ENCODE results near the gene CDC6.

The CDC6 gene

DNA sequence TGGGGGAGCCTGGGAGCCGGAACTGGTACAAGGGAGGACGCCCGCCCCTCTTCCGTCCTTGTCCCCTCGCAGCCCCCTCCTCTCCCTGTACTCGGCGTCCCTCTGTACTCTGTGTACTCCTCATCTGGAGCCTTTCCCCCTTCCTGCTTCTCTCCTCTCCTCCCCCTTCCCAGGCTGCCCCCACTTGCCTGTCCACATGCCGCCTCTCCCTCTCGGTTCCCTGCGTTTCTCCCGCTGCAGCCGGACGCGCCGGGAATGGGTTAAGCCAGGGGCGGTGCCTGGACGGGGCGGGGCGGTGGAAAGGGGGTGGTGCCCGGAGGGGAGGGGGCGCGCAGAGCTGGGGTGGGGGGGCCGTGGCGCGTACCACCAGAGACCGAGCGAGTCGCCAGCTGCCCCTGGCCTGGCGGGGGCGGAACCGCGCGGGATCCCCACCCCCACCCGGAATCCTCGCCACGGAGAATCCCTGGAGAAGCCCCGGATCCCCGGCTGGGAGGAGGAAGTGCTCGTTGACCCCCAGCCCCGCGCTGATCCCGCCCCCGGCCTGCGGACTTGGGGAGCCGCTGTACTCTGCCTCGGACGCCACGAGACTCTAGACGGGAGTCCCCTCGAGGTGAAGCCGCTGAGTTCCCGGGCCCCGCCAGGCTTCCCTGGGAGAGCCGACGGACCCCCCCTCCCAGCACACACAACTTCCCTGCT is 54.3 kb downstream of the CDC6 start:
- DNase-seq, result no peak

DNA sequence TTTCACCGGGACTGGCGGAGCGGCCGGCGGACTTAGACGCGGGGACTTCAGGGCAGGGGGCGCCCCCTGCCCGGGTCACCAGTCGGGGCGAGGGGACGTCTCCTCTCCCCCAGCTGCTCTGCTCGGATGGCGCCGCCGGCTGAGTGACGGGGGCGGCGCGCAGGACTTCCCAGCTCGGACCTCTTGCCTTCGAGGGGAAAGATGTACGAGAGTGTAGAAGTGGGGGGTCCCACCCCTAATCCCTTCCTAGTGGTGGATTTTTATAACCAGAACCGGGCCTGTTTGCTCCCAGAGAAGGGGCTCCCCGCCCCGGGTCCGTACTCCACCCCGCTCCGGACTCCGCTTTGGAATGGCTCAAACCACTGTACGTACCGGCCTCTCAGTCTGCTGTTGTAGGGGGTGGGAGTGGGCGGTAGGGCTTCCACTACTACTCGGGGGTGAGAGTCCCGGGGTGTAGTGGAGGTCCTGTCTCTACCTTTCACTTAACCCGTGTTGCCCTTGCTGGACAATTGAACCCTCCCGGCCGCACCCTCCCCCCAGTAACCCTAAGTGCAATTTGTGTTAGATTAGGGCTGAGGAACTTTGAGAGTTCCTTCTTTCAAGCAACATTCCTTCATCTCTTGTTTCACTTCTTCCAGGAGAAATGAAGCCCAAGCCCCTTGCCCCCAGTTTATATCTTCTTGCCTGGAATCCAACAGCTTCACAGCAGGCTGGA is 55.0 kb downstream of the CDC6 start:
- no peak for DNase-seq

DNA sequence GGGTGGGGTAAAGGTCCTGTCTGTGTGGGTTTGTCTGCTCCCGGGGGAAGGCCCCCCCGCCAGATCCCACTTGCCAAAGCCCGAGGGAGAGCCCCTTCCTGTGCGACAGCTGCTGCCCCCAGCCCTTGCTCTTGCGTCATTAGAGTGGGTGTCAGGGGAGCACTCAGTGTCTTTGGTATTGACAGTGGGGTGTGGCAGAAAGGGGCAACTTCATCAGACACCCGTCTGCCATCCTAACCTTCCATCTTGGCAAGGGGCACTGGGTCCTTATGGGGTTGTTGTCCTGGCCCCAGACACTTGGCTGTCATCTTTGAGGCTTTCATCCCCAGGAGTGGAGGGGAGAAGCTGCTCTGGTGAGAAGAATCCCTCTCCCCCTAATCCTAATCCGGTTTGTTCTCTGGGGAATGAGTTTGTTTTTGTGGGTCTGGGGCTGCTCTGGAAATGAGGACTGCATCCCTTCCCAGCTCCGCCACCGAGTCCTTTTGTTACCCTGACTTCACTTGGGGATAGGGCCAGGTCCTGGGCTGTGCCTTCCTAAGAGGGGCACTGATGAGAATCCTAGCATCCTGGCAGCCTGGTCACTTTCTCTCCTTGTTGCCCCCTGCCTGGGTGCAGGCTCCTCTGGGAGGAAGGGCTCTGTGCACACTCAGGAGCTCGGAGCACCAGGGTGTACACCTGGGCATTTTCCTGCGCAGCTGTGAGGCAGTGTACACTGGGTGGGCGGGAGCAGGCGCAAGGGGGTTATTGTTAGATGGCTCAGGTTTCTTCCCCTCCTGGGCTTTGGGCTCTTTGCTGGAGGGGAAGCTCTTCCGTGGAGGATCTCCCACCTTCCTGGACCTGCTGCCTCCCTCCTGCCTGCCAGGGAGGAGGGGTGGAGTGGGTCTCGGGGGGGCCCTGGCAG is 55.8 kb downstream of the CDC6 start:
- no peak for DNase-seq

DNA sequence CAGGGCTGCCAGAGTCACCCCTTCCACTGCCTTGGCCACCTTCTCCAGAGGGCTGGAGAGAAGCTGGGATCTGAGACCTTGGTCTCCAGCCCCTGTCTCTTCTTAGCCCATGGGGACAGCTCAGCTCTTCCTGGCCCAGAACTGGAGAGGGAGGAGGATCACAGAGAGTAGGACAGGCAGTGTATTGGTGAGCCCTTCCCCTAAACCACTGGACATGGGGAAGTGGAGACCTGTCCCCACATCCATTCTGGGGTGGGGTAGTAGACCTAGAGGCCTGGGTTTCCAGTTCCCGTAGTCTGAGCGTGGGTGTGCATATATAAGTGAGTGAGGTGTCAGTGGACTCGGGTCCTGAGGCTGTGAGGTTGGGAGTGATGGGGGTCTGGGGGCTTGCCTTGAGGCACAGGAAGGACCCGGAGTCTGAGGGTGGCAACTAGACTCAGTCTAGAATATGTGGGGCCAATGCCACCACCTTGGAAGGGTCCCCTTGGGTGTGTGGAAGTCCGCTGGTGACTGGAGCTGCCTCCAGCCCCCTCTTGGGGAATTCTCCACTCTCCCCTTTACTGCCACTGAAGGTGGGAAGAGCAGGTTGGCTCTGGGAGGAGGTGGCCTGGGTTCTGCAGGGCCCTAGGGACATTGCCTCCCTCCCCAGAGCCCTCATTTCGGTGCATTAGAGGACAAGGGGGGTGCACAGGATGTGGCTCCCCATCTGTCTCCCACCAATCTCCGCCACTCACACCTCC is 56.9 kb downstream of the CDC6 start:
- no peak for DNase-seq

DNA sequence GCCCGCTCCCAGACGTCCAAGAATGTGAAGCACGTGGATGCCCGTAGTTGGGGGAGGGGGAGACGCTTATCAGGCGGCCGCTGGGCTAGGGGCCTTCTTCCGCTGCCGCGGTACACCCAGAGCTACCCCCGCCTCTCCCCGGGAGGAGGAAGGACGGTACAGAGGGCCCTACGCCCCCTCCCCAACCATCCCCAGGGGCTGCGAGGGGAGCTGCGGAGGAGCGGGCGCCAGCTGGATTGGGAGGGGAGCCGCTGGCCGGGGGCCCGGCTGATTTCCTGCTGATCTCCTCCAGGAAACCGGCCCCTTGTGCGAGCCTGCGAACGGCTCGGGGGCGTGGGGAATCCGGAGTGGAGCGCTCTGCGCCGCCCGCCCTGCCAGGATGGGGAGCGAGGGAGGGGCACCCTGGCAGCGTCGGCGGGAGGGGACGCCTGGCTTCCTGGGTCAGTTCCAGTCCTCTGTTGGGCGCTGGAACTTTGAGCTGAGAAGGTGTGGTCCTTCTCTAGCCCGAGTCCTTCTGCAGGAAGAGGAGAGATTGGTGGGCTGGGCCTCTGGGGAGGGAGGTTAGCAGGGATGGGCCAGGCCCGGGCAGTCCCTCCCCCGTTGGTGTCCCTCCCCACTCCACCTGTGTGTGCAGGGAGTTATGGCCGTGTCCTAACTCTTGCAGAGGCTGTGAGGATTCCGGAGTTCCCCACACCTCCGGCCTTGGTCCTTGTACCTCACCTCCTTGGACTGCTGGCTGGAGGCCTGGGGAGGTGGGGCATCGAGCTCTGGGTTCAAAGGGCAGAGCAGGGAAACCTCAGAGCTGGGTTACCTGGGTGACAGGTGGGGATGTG is 57.7 kb downstream of the CDC6 start:
- no peak for DNase-seq

DNA sequence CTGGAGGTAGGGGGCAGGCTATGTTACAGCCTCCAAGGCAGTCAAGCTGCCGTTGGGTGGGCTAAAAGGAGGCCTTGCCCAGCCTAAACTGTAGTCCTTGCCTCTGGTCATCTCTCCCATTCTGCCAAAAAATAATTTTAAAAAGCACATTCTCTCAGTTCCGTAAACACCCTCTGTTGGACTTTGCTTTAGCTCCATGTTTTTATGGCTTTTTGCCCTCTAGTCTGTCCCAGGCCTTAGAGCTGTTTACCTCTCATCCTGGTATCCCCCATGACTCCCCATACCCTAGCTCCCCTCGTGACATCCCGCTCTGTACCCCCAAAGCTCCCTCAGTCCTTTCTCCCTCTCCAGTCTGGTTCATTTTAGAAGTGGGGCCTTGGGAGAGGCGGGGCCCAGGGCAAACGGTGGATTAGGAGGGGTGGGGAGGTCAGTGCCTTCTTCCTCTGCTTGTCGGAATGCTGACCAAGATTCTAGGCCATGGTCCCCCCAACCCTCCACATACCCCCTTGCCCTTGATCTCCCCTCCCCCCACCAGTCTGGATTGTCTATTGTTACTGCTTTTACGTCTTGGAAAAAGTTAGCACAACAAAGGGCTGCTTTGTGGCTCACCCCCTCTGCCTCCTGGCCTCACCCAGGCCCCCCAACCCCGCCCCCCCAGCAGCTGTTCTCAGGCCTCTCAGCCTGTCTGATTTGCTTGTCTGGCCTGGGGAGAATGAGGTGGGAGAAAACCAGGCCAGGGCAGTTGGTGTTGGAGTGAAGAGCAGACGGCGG is 58.5 kb downstream of the CDC6 start:
- no peak for DNase-seq

DNA sequence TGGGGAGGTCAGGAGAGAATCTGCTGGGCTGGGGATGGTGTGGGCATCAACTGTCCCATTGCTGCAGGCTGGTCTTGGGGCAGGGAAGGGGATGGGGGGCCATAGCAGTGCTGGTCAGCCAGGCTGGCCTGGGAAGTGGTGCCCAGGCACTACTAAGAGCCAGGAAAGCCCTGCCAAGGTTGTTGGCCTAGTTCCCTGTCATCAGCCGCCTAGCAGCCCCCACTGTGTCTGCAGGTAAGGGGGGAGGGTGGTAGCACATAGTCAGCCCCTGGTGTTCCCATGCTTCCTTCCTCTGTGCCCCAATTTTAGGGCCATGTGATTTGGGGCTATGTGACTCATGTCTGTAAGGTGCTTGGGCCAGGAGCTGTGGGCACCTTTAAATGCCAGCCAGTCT is 59.1 kb downstream of the CDC6 start:
- DNase-seq, result no peak

DNA sequence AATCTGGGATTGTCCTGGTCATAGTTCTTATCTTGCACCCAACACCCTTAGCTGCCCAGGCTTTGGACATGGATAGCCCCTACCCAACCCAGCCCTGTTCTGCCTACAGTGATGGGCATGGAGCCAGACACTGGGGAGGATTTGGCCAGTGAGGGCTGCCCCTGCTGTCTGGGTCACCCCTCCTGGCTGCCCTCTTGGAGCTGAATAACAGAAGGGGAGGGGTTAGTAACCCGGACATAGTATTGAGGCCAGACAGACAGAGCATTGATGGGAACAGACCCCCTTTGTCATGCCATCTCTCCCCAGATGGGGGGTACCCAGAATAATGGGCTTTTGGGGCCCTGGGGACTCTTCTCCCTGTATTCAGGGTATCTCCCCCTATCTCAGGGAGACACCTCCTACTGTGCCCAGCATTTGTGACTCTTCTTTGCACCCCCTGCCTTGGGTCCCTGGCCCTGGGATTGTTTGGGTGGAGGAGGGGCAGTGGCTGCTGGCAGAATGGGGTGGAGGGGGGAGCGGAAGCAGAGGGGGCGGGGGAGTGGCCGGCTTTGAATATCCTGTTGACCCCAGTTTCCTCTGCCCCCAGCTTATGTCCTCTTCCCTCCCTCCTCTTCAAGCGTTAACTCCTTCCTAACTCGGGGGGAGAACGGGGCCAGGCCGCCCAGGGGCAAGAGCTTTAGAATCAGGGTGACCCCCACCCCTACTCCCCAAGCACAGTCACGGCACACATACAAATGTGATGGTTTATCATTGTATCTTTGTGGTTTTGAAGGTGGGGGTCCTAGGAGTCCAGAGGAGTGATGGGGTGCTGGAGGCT is 59.8 kb downstream of the CDC6 start:
- DNase-seq, result no peak

DNA sequence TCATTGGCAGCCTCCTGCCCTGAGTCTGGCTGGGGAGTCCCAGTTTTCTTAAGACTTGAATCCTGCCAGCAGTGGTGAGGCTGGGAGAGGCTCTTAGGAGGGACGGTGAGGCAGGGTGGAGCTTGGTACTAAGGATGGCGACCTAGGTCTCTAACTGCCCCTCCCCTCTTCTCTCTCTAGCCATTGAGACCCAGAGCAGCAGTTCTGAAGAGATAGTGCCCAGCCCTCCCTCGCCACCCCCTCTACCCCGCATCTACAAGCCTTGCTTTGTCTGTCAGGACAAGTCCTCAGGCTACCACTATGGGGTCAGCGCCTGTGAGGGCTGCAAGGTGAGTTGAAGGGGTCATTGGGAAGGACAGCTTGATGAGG is 60.4 kb downstream of the CDC6 start:
- no peak for DNase-seq

DNA sequence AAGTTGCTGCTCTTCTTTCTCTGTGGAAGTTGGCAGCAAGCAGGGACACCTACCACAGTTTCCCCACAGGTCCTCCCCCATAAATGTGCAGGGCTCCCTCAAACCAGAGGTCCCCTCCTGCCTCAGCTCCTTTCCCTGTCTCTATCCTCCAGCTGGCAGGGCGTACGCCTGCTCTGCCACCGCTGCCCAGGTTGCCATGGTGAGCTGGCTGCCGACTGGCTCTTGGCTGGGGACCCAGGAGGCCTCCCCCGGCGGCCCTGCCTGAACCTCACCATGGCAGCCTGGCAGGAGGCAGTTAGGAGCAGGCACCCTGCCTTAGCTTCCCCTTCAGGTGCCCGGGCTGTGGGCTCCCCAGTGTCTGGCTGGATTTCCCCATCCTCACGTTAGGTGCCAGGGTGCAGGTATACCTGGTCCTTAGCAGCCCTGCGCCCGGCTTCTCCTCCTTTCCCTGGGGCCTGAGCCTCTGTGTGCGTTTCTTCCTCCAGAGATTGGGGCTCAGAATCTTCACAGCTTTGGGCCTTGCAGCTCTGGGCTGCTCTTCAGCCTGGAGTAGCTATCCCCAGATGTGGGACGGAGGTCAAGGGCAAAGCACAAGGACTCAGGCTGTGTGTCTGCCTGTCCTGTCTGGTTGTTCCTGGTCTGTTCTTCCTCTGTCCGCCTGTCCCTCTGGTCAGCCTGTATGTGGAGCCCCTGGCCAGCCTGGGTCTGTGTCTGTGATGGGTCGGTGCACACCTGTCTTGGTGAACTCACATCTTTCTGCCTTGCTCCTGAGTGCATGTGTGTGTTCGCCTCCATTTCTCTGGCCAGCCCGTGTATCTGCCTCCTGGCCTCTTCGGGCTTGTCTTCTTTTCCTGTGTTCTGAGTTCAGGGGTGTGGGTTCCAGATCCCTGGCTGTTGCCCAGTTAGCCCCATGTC is 61.1 kb downstream of the CDC6 start:
- DNase-seq, result no peak

DNA sequence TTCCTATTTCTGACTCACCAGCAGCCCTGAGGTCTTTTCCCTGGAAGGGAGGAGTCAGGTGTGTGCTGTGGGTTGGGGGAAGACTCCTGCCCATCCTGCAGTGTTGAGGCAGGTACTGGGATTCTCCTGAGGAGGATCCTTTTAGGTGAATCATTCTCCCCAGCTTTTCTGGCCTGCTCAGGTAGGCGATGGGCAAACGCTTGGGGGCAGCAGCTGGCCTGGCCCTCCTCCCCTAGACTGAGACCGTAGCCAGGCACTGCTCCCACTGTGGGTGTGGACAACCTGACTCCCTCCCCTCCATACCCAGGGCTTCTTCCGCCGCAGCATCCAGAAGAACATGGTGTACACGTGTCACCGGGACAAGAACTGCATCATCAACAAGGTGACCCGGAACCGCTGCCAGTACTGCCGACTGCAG is 61.8 kb downstream of the CDC6 start:
- DNase-seq, result no peak

DNA sequence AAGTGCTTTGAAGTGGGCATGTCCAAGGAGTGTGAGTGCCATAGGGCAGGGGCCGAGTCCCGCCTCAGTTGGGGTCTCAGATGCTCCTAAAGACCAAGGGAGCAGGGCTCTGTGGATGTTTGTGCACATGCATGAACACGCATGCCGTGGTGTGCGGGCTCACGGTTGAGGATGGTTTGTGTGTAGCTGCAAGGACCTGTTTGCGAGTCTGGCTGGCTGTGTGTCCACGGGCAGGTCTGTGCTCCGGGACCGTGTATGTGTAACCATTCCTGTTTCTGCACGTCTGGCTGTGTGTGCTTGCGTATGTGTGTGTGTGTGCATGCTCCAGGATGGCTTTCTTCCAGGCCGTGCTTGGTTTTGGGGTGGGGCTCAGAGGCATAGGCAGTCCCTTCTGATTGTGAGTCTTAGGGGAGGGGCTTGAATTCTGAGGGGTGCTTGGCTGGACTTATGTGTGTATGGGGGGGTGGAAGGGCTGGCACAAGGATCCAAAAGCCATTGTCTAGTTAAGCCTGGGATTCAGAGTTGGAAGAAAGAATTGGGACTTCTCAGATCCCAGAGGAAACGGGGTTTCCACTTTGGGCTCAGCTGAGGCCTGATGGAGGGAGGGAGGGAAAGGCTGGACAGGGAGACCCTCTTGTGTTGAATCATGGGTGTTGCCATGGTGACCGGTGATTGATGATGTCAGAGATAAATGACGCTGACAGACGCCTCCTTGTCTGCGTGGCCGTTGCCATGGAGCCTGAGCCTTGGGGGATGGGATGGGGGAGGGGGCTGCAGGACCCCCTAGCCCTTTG is 62.4 kb downstream of the CDC6 start:
- DNase-seq, result no peak

DNA sequence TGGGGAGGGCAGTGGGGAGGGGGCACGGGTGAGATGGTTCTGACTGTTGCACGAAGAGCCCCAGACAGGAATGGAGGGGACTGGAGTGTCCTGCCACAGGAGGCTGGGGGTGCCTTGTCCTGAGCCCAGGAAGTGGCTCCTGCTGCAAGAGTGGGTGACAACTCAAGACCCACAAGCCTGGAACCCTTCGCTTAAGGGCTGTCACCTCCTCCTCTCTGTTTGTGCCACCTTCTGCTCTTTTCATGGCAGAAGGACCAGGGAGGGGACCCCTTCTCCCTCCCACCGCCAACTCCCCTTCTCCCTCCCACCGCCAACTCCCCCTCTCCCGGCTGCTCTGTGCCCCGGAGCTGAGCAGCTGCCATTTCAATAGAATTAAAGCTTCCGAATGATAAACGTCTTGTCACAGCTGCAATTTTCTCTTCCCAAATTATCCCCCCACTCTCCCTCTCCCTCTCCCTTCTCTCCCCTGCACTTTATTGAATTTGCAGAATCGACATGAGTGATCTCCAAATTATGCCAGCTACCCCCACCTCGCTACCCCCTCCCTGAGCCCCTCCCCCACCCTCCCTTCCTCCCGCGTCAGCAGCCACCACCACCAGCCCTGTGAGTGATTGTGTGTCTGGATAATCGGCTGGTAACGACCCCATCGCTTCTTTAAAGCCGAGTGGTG is 63.1 kb downstream of the CDC6 start:
- no peak for DNase-seq

DNA sequence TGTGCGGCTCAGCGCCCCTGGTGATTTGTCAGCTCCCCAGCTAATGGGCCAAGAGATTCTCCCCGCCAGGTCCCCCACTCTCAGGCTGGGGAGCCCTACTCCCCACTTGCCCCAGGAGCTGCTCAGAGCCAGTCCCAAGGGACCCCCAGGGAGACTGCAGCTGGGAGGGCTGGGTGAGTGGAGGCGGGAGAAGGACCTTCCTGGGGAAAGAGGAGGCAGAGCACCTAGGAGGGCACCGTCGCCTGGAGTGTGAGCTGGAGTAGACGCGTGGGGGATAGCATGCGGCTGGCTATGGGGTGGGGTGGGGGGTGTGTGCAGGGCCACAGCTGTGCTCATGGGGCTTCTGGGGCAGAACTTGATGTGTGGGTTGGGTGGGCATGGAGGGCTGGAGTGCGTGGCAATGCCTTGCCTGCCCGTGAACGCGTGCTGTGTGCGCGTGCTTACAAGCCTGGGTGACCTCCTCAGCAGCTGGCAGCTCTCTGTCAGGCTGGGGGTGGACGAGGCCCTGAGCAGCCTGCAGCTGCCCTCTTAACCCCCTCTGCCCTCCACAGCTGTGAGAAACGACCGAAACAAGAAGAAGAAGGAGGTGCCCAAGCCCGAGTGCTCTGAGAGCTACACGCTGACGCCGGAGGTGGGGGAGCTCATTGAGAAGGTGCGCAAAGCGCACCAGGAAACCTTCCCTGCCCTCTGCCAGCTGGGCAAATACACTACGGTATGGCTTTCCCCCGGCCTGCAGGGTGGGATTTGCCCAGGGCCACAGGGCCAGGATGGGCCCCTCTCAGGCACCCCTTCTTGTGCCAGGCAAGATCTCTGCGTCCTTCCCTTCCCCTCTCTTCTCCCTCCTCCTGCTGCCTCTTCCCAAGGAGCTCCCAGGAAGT is 63.9 kb downstream of the CDC6 start:
- no peak for DNase-seq

DNA sequence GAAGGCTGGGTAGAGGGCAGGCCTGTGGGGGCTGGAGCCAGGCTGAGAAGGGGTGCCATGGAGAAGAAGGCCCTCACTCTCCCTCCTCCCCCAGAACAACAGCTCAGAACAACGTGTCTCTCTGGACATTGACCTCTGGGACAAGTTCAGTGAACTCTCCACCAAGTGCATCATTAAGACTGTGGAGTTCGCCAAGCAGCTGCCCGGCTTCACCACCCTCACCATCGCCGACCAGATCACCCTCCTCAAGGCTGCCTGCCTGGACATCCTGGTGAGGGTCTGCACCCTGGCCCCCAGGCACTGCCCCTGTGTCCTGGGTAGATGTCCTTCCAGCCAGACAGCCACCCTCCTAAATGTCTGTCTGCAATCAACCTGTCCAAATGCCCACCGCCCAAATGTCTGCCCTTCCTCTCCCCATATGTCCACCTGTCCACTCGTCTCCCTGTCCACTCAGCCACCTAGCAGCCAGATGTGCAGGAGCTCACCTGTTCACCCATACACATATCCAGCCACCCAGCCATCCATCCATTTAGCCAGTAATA is 64.6 kb downstream of the CDC6 start:
- DNase-seq, result no peak

DNA sequence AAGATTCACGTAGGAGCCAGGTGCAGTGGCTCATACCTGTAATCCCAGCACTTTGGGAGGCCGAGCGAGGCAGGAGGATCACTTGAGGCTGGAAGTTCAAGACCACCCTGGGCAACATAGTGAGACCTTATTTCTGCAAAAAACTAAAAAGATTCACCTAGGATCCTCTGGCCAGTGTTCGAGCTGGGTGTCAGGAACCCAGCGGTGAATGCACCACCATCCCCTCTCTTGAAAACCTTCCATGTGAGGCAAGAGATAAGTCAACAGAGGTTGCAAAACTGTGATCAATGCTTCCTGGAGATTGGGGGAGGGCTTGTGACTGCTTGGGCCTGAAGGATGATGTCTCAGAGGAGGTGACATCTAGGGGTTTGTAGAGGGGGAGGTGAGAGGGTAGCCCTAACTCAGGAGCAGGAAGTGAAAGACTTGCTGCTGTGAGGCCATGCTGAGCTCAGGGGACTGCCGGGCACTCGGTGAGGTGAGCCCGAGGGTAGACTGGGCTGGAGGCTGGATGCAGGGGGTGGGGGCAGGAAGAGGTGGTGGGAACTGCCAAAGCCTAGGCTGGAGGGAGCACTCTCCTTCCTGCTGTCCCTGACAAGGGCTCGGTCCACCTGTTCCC is 65.2 kb downstream of the CDC6 start:
- DNase-seq, result no peak
